Activated CD4-positive, alpha-beta memory T cell treated with anti-CD3 and anti-CD28 coated beads for 36 hours (primary cell): ENCODE data around the gene MINDY4. TPM values are rescaled to one million over a fixed set of nuclear protein-coding genes. Genes with fewer than 3 reads are reported as not detected.
"Not testable (repeated sequence)": the region's sequence is repeated elsewhere in the genome, so short reads cannot be mapped to it uniquely, and the experiment has no call there.

Source experiments
- CTCF ChIA-PET: fragments of 350-600 bp; sonication (Branson Sonifier 250); formaldehyde crosslinking; loops from one replicate; lab custom pipeline; 2021; ENCODE audit warnings: antibody characterized with exemption, inconsistent platforms; lab: Charles Lee
- POLR2A ChIA-PET: fragments of 350-600 bp; sonication (Branson Sonifier 250); formaldehyde crosslinking; loops from one replicate; lab custom pipeline; 2021; ENCODE audit warnings: antibody characterized with exemption; lab: Charles Lee
- DNase-seq: peaks from one replicate; pipeline ENCODE4 v3.0.0-alpha.2; 2020
- H3K27ac Mint-ChIP-seq: one replicate; pipeline ENCODE4 v1.8.0; 2021; ENCODE audit warnings: mixed read lengths
- H3K27me3 Mint-ChIP-seq: one replicate; pipeline ENCODE4 v1.8.0; 2021; ENCODE audit warnings: mixed read lengths
- H3K36me3 Mint-ChIP-seq: one replicate; pipeline ENCODE4 v1.8.0; 2021; ENCODE audit warnings: mixed read lengths
- H3K4me1 Mint-ChIP-seq: one replicate; pipeline ENCODE4 v1.8.0; 2021; ENCODE audit warnings: low read depth, mixed read lengths
- H3K4me3 Mint-ChIP-seq: one replicate; pipeline ENCODE4 v1.8.0; 2021; ENCODE audit warnings: mild to moderate bottlenecking, mixed read lengths
- H3K9me3 Mint-ChIP-seq: one replicate; pipeline ENCODE4 v1.8.0; 2021; ENCODE audit warnings: mixed read lengths
- intact Hi-C: fragments of 100-400 bp; cut with micrococcal nuclease; formaldehyde crosslinking; loops from one replicate; pipeline ENCODE4 v1.15.1; 2023
- total RNA-seq, 2 experiments: library from RNA; stranded (reverse); gene quantifications; one replicate each; pipeline ENCODE4 v1.2.3, GENCODE V29; 2021

MINDY4 gene
- total RNA-seq, 2 experiments from 2014 or later: 1.1 to 1.6 TPM

- H3K4me3 Mint-ChIP-seq: no peak overlapping the region
- no peak for DNase-seq
- intact Hi-C loops: no loop called here
- no peaks in the 10 kb centered on the region for H3K9me3 Mint-ChIP-seq
- no peaks in the 10 kb centered on the region for H3K27me3 Mint-ChIP-seq
- H3K36me3 Mint-ChIP-seq: no peaks in the 10 kb centered on the region
- POLR2A ChIA-PET: no interaction called here
- no peak overlapping the region for H3K27ac Mint-ChIP-seq
- CTCF ChIA-PET: no interaction called here
- no peaks in the 10 kb centered on the region for H3K4me1 Mint-ChIP-seq
Observed at GRCh38 chr7:30815388-30815854, 44.2 kb downstream of the MINDY4 start.

GRCh38 chr7:30815951-30816644, 44.9 kb downstream of the MINDY4 start:
- ChIA-PET POLR2A (no interaction called here), CTCF (no interaction called here)
- no peaks in the 10 kb centered on the region for H3K36me3 Mint-ChIP-seq
- no peak overlapping the region for H3K27ac Mint-ChIP-seq
- intact Hi-C loops: no loop called here
- no peaks in the 10 kb centered on the region for H3K9me3 Mint-ChIP-seq
- H3K4me1 Mint-ChIP-seq: no peaks in the 10 kb centered on the region
- no peaks in the 10 kb centered on the region for H3K27me3 Mint-ChIP-seq
- DNase-seq: no peak
- H3K4me3 Mint-ChIP-seq: no peak overlapping the region

- Mint-ChIP-seq H3K27me3 (no peaks in the 10 kb centered on the region), H3K4me1 (no peaks in the 10 kb centered on the region), H3K4me3 (no peak overlapping the region), H3K27ac (no peak overlapping the region), H3K36me3 (no peaks in the 10 kb centered on the region), H3K9me3 (no peaks in the 10 kb centered on the region)
- intact Hi-C loops: no loop called here
- no peak for DNase-seq
- ChIA-PET CTCF (interaction anchor here (0.7 kb wide), 1 partner anchor 319 kb away, joined by 3 read pairs; no protein-coding TSS in a partner anchor), POLR2A (no interaction called here)
Observed at GRCh38 chr7:30816645-30817370, 45.6 kb downstream of the MINDY4 start.

- intact Hi-C loops: no loop called here
Observed at GRCh38 chr7:30817371-30817767, 46.2 kb downstream of the MINDY4 start.

GRCh38 chr7:30824821-30825720, 53.9 kb downstream of the MINDY4 start:
- CTCF ChIA-PET: no interaction called here
- Mint-ChIP-seq H3K4me3 (no peak overlapping the region), H3K27me3 (no peaks in the 10 kb centered on the region), H3K9me3 (peaks cover 8% of the 10 kb centered on the region), H3K27ac (no peak overlapping the region), H3K36me3 (peaks cover 11% of the 10 kb centered on the region), H3K4me1 (no peaks in the 10 kb centered on the region)
- POLR2A ChIA-PET: no interaction called here
- intact Hi-C loops: no loop called here
- DNase-seq: no peak

More at GRCh38 chr7:30817371-30817767, 46.2 kb downstream of the MINDY4 start:
- ChIA-PET POLR2A (no interaction called here), CTCF (interaction anchor here (0.7 kb wide), 1 partner anchor 319 kb away, joined by 3 read pairs; no protein-coding TSS in a partner anchor)
- Mint-ChIP-seq H3K36me3 (no peaks in the 10 kb centered on the region), H3K4me1 (no peaks in the 10 kb centered on the region), H3K4me3 (no peak overlapping the region), H3K27me3 (no peaks in the 10 kb centered on the region), H3K27ac (no peak overlapping the region), H3K9me3 (no peaks in the 10 kb centered on the region)
- no peak for DNase-seq

DNA sequence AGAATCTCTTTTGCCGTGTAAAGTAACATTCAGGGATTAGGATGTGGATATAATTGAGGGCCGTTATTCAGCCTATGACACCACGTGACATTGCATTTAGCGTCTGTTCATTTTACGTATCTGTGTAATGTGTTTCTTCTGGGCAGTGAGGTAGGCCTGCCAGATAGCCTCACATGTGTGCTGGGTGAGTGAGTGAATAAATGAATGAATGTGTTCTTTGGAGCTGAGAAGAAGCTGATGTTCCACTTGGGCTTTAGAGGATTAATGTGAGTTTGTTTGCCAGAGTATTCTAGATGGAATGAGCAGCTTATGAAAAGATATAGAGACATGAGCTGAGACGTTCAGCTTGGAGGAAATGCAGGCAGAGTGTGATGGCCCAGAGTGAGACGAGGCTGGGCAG, 55.0 kb downstream of the MINDY4 start:
- peaks cover 18% of the 10 kb centered on the region for H3K36me3 Mint-ChIP-seq
- no peaks in the 10 kb centered on the region for H3K27me3 Mint-ChIP-seq
- H3K9me3 Mint-ChIP-seq: peaks cover 16% of the 10 kb centered on the region
- ChIA-PET CTCF (interaction anchor here (0.6 kb wide), 2 partner anchors 16 to 27 kb away, joined by 3 read pairs; no protein-coding TSS in a partner anchor), POLR2A (no interaction called here)
- no peak for DNase-seq
- no peak overlapping the region for H3K4me3 Mint-ChIP-seq
- H3K27ac Mint-ChIP-seq: no peak overlapping the region
- intact Hi-C loops: no loop called here
- no peaks in the 10 kb centered on the region for H3K4me1 Mint-ChIP-seq

DNA sequence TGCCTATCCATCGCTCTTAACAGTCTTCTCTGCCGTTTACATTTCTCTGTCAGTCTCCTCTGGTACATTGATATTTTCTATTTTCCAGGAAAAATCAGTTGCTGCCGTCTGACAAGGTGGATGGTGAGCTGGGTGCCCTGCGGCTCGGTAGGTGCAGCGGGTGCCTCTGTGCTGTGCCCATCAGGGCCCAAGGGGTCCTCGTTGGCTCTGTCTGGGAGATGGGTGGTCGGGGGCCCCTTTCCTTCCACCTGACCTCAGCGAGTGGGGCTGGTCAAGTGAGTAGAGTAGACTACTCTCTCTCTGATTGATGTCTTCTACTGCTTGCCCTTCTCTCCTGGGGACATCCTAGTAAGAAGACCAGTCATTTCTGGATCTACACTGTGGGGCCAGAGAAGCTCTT, 57.4 kb downstream of the MINDY4 start:
- H3K4me3 Mint-ChIP-seq: no peak overlapping the region
- peaks cover 31% of the 10 kb centered on the region for H3K36me3 Mint-ChIP-seq
- ChIA-PET CTCF (no interaction called here), POLR2A (no interaction called here)
- H3K27ac Mint-ChIP-seq: no peak overlapping the region
- peaks cover 28% of the 10 kb centered on the region for H3K9me3 Mint-ChIP-seq
- H3K27me3 Mint-ChIP-seq: no peaks in the 10 kb centered on the region
- intact Hi-C loops: no loop called here
- no peaks in the 10 kb centered on the region for H3K4me1 Mint-ChIP-seq
- no peak for DNase-seq

- Mint-ChIP-seq H3K9me3 (peaks cover 37% of the 10 kb centered on the region), H3K27ac (no peak overlapping the region), H3K4me3 (no peak overlapping the region), H3K27me3 (no peaks in the 10 kb centered on the region), H3K36me3 (peaks cover 33% of the 10 kb centered on the region), H3K4me1 (no peaks in the 10 kb centered on the region)
- ChIA-PET CTCF (no interaction called here), POLR2A (no interaction called here)
- intact Hi-C loops: no loop called here
- no peak for DNase-seq
Observed at GRCh38 chr7:30829471-30829870, 58.3 kb downstream of the MINDY4 start.

DNA sequence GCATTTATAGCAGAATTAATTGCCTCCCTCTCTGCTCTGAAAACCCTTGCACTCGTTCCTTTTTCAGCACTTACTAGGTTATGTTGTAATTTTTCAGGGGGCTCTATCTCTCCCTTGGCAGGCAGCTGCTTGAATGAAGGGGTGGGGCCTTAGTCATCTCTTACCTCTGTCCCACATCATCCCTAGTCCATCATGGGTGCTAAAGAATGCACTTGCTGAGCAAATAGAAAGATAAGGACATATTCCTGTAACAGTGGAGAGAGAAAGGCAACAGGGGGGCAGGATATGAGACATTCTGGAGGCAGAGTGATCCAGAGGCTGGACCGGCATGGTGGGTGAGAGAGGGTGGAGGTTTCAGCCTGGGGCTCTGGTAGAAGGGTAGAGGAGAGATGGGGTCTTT, 60.0 kb downstream of the MINDY4 start:
- POLR2A ChIA-PET: no interaction called here
- Mint-ChIP-seq H3K4me1 (no peaks in the 10 kb centered on the region), H3K4me3 (no peak overlapping the region), H3K36me3 (peaks cover 40% of the 10 kb centered on the region), H3K9me3 (peaks cover 42% of the 10 kb centered on the region), H3K27me3 (no peaks in the 10 kb centered on the region), H3K27ac (no peak overlapping the region)
- DNase-seq: no peak
- intact Hi-C loops: no loop called here
- CTCF ChIA-PET: no interaction called here

GRCh38 chr7:30831936-30832335, 60.7 kb downstream of the MINDY4 start:
- CTCF ChIA-PET: no interaction called here
- no peak for DNase-seq
- Mint-ChIP-seq H3K9me3 (peaks cover 42% of the 10 kb centered on the region), H3K27ac (no peak overlapping the region), H3K36me3 (peaks cover 40% of the 10 kb centered on the region), H3K4me1 (no peaks in the 10 kb centered on the region), H3K4me3 (no peak overlapping the region), H3K27me3 (no peaks in the 10 kb centered on the region)
- POLR2A ChIA-PET: no interaction called here
- intact Hi-C loops: no loop called here

- Mint-ChIP-seq H3K36me3 (peaks cover 39% of the 10 kb centered on the region), H3K9me3 (peaks cover 42% of the 10 kb centered on the region)
- CTCF ChIA-PET, POLR2A ChIA-PET, DNase-seq, intact Hi-C loops, H3K27me3 Mint-ChIP-seq, H3K4me3 Mint-ChIP-seq, H3K4me1 Mint-ChIP-seq, H3K27ac Mint-ChIP-seq: not testable (repeated sequence)
Observed at GRCh38 chr7:30834017-30834674, 62.9 kb downstream of the MINDY4 start.
